Gastrocnemius medialis (tissue), 4 donors: ENCODE results near the gene LMTK3.

ENCODE experiments used
- CTCF ChIP-seq, 5 experiments: fragments of 450-650 bp in 3 of 5; fragments of 200-600 bp in 2 of 5; sonication (generic) in 2 of 5; IDR thresholded peaks in 4 of 5; conservative IDR thresholded peaks in 1 of 5; 1 replicate in 4 of 5; 2 replicates in 1 of 5; pipeline ENCODE4 v1.5.1; 2016 to 2019; ENCODE audit warnings: antibody characterized with exemption in 5 of 5, mild to moderate bottlenecking in 3 of 5, moderate library complexity in 3 of 5
- POLR2A ChIP-seq, 2 donors: fragments of 450-650 bp; IDR thresholded peaks; one replicate each; pipeline ENCODE4 v1.6.1; 2017; ENCODE audit warnings: antibody characterized with exemption in 2 of 2, mild to moderate bottlenecking in 2 of 2, moderate library complexity in 2 of 2

- no peak for TF ChIP-seq CTCF (IDR thresholded peaks at IDR 0.05 in 4 of 5, conservative IDR thresholded peaks at IDR 0.05 in 1 of 5)
- TF ChIP-seq POLR2A (IDR thresholded peaks at IDR 0.05), result no peak
Measured at GRCh38 chr19:48461651-48461981, 50.0 kb downstream of the LMTK3 start.
